HepG2 (cell line): ENCODE results near the gene LIPA.

Experiments used
- ESRRA ChIP-seq: sonication (generic); formaldehyde crosslinking; IDR thresholded peaks from 2 replicates; pipeline ENCODE4 v1.5.1; 2020; ENCODE audit warnings: mild to moderate bottlenecking, low read depth, missing genetic modification reagents
- FOXJ3 ChIP-seq: sonication (generic); formaldehyde crosslinking; IDR thresholded peaks from 2 replicates; pipeline ENCODE4 v1.4.0; 2020; ENCODE audit warnings: missing genetic modification reagents, mild to moderate bottlenecking, borderline replicate concordance
- GATAD2A ChIP-seq: IDR thresholded peaks from 2 replicates; pipeline ENCODE4 v1.6.1; 2016
- HCFC1 ChIP-seq: fragments of 150-350 bp; IDR thresholded peaks from 2 replicates; pipeline ENCODE4 v1.6.1; 2014; ENCODE audit warnings: low read depth, low read length
- MYC ChIP-seq: sonication (generic); formaldehyde crosslinking; IDR thresholded peaks from 2 replicates; pipeline ENCODE4 v1.9.0; 2021; ENCODE audit warnings: missing genetic modification reagents, borderline replicate concordance
- NCOA2 ChIP-seq: sonication (generic); formaldehyde crosslinking; IDR thresholded peaks from 2 replicates; pipeline ENCODE4 v1.8.0; 2022; ENCODE audit warnings: inconsistent platforms
- NFE2 ChIP-seq: sonication (generic); formaldehyde crosslinking; IDR thresholded peaks from 2 replicates; pipeline ENCODE4 v1.4.0; 2020; ENCODE audit warnings: missing genetic modification reagents
- POLR2AphosphoS2 ChIP-seq: IDR thresholded peaks from 2 replicates; pipeline ENCODE4 v1.6.1; 2011; ENCODE audit warnings: low read depth, low read length, improper control_type of control experiment
- TAF1 ChIP-seq: sonication (generic); formaldehyde crosslinking; IDR thresholded peaks from 2 replicates; pipeline ENCODE4 v1.4.0; 2020; ENCODE audit warnings: missing genetic modification reagents
- TP53 ChIP-seq: sonication (generic); formaldehyde crosslinking; conservative IDR thresholded peaks from 2 replicates; pipeline ENCODE4 v1.4.0; 2020; ENCODE audit warnings: missing genetic modification reagents
- ZNF530 ChIP-seq: sonication (generic); formaldehyde crosslinking; IDR thresholded peaks from 2 replicates; pipeline ENCODE4 v1.5.0; 2020; ENCODE audit warnings: low read depth, mild to moderate bottlenecking, missing genetic modification reagents
- TF ChIP-seq, protein P1 (sequence below): sonication (generic); formaldehyde crosslinking; IDR thresholded peaks from 2 replicates; pipeline ENCODE4 v1.5.0; 2020; ENCODE audit warnings: mild to moderate bottlenecking, missing genetic modification reagents, moderate library complexity
- TF ChIP-seq, protein P2 (sequence below): fragments of 450-650 bp; IDR thresholded peaks from 2 replicates; pipeline ENCODE4 v1.6.1; 2017; ENCODE audit warnings: mild to moderate bottlenecking

DNA sequence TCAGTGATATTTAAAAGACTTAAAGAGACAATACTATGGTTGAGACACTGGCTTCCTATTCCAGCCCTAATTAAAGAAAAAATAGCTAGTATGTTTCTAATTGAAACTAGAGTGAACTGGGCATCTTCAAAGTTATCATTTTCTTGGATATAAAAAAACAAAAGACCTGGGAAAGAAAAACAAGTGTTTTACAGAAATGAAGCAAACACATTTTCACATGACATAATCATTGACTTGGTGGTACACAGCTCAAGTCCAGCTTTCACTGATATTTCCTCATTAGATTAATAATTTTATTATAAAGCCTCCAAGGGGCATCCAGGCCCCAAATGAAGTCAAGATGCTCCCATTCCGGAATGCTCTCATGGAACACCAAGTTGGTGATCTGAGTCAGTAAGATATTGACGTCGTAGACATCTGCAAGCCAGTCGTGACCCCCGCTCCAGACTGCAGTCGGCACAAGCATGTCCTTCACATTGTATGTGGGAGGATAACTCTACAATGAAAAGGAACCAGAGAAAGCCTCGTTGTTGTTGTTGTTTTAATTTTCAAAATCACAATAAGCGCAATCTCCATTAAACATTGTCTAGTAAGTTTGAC is 36.9 kb downstream of the LIPA start:
- TF ChIP-seq TP53 (CRISPR knock-in tag) (no peak), NCOA2 (CRISPR knock-in tag) (no peak), TAF1 (no peak), NFE2 (CRISPR knock-in tag) (no peak), FOXJ3 (CRISPR knock-in tag) (no peak), ESRRA (CRISPR knock-in tag) (no peak), POLR2AphosphoS2 (no peak), HCFC1 (no peak), MYC (no peak), ZNF530 (CRISPR knock-in tag) (no peak), GATAD2A (CRISPR knock-in tag) (no peak)
- TF ChIP-seq, protein P1, sequence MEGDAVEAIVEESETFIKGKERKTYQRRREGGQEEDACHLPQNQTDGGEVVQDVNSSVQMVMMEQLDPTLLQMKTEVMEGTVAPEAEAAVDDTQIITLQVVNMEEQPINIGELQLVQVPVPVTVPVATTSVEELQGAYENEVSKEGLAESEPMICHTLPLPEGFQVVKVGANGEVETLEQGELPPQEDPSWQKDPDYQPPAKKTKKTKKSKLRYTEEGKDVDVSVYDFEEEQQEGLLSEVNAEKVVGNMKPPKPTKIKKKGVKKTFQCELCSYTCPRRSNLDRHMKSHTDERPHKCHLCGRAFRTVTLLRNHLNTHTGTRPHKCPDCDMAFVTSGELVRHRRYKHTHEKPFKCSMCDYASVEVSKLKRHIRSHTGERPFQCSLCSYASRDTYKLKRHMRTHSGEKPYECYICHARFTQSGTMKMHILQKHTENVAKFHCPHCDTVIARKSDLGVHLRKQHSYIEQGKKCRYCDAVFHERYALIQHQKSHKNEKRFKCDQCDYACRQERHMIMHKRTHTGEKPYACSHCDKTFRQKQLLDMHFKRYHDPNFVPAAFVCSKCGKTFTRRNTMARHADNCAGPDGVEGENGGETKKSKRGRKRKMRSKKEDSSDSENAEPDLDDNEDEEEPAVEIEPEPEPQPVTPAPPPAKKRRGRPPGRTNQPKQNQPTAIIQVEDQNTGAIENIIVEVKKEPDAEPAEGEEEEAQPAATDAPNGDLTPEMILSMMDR (CRISPR knock-in tag), result no peak
- TF ChIP-seq, protein P2, sequence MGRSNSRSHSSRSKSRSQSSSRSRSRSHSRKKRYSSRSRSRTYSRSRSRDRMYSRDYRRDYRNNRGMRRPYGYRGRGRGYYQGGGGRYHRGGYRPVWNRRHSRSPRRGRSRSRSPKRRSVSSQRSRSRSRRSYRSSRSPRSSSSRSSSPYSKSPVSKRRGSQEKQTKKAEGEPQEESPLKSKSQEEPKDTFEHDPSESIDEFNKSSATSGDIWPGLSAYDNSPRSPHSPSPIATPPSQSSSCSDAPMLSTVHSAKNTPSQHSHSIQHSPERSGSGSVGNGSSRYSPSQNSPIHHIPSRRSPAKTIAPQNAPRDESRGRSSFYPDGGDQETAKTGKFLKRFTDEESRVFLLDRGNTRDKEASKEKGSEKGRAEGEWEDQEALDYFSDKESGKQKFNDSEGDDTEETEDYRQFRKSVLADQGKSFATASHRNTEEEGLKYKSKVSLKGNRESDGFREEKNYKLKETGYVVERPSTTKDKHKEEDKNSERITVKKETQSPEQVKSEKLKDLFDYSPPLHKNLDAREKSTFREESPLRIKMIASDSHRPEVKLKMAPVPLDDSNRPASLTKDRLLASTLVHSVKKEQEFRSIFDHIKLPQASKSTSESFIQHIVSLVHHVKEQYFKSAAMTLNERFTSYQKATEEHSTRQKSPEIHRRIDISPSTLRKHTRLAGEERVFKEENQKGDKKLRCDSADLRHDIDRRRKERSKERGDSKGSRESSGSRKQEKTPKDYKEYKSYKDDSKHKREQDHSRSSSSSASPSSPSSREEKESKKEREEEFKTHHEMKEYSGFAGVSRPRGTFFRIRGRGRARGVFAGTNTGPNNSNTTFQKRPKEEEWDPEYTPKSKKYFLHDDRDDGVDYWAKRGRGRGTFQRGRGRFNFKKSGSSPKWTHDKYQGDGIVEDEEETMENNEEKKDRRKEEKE, result no peak
